Kidney (tissue), 14 donors: ENCODE data around the gene CLASP1. TPM values are rescaled to one million over a fixed set of nuclear protein-coding genes. Genes with fewer than 3 reads are reported as not detected.
"Not testable (repeated sequence)": the region's sequence is repeated elsewhere in the genome, so short reads cannot be mapped to it uniquely, and the experiment has no call there.

ENCODE experiments used
- DNase-seq, 5 donors: peaks; one replicate each; pipeline ENCODE4 v3.0.0-alpha.2; 2013 to 2020
- FAIRE-seq: peaks from 2 replicates; lab custom pipeline; 2012; peaks lifted over from hg19 to GRCh38; lab: Jason Lieb, UNC
- H3K27ac ChIP-seq, 2 donors: one replicate each; pipeline ENCODE4 v1.7.0; 2013; ENCODE audit warnings: low read depth in 2 of 2, low read length in 2 of 2, inconsistent platforms in 1 of 2
- H3K27me3 ChIP-seq: one replicate; pipeline ENCODE4 v1.7.1; 2013; ENCODE audit warnings: low read length, inconsistent platforms; ENCODE audit not compliant: control insufficient read depth, insufficient read depth
- H3K36me3 ChIP-seq, 3 donors: one replicate each; pipeline versions ENCODE4 v1.7.0 to v1.7.1; 2013; ENCODE audit warnings: low read length in 3 of 3, control low read depth in 1 of 3, inconsistent platforms in 1 of 3; ENCODE audit not compliant: insufficient read depth in 3 of 3, control insufficient read depth in 2 of 3
- H3K4me1 ChIP-seq, 3 donors: one replicate each; pipeline versions ENCODE4 v1.7.0 to v1.7.1; 2013; ENCODE audit warnings: low read length in 3 of 3, inconsistent platforms in 1 of 3, low read depth in 1 of 3; ENCODE audit not compliant: control insufficient read depth in 2 of 3, insufficient read depth in 2 of 3
- H3K4me3 ChIP-seq, 3 donors: one replicate each; pipeline versions ENCODE4 v1.7.0 to v1.8.1; 2013; ENCODE audit warnings: low read length in 3 of 3, control low read depth in 1 of 3, inconsistent platforms in 1 of 3
- H3K9ac ChIP-seq, 3 donors: one replicate each; pipeline versions ENCODE4 v1.7.0 to v1.7.1; 2013; ENCODE audit warnings: low read length in 3 of 3, control low read depth in 1 of 3, inconsistent platforms in 1 of 3
- H3K9me3 ChIP-seq, 3 donors: one replicate each; pipeline versions ENCODE4 v1.7.0 to v1.7.1; 2013; ENCODE audit warnings: low read length in 3 of 3, control low read depth in 1 of 3, inconsistent platforms in 1 of 3; ENCODE audit not compliant: control insufficient read depth in 2 of 3, insufficient read depth in 1 of 3
- CTCF ChIP-seq: IDR thresholded peaks from 3 replicates; pipeline ENCODE4 v1.5.1; 2012; ENCODE audit warnings: mild to moderate bottlenecking, moderate library complexity, borderline replicate concordance; ENCODE audit not compliant: insufficient read depth; ENCODE audit errors: extremely low read depth
- intact Hi-C: fragments of 100-400 bp; cut with DNase I; formaldehyde crosslinking; loops from one replicate; pipeline ENCODE4 v1.11.1; 2022
- polyA plus RNA-seq: library from polyadenylated mRNA; stranded (reverse); fragments of 350-450 nt; fragmentation: Illumina TruSeq; extraction: RNeasy Lipid Tissue Mini Kit (QIAGEN cat#74804); gene quantifications from one replicate; pipeline ENCODE4 v1.2.3, GENCODE V29; 2014; ENCODE audit warnings: low read depth, low replicate concordance; ENCODE audit not compliant: insufficient read depth
- total RNA-seq: library from RNA; stranded (reverse); fragmentation: NEBNext Ultra II Directional; extraction: Animal tissue kit (Norgen Biotek cat#: 25700); gene quantifications from one replicate; pipeline ENCODE4 v1.2.1, GENCODE V29; 2021
- donor health status: control.
- donor health status: control.
- donor health status: control.
- donor health status: control.
- donor health status: control.
- donor health status: DM: yes; HTN: yes; CAD: no.
- donor health status: Normal renal cell carcinoma (clear cell type).

Gene CLASP1
- total and polyA plus RNA-seq, 2 donors from 2014 or later = 6.8 to 71.5 TPM

GRCh38 chr2:121558329-121558728 lies 90.9 kb downstream of the CLASP1 start:
- Histone ChIP-seq H3K27me3 (no peaks in the 10 kb centered on the region), H3K4me3 (no peak overlapping the region), H3K9ac (no peak overlapping the region), H3K9me3 (no peaks in the 10 kb centered on the region), H3K36me3 (no peaks in the 10 kb centered on the region), H3K27ac (no peak overlapping the region), H3K4me1 (peaks cover 0 to 14% (median 11%) of the 10 kb centered on the region in 3 donors)
- no peak for TF ChIP-seq CTCF
- no peak for FAIRE-seq
- intact Hi-C loops = no loop called here
- no peak for DNase-seq

GRCh38 chr2:121555008-121555407 lies 94.3 kb downstream of the CLASP1 start:
- Histone ChIP-seq H3K4me1 (peaks cover 0 to 5% (median 0%) of the 10 kb centered on the region in 3 donors), H3K4me3 (no peak overlapping the region), H3K36me3 (no peaks in the 10 kb centered on the region), H3K9me3 (no peaks in the 10 kb centered on the region), H3K27ac (no peak overlapping the region), H3K27me3 (no peaks in the 10 kb centered on the region), H3K9ac (no peak overlapping the region)
- DNase-seq = peak in 4 of 5 donors; percentile 56 to 86 (median 71)
- intact Hi-C loops = no loop called here
- TF ChIP-seq CTCF = no peak
- FAIRE-seq = no peak

GRCh38 chr2:121552477-121553180 lies 96.6 kb downstream of the CLASP1 start:
- H3K27ac ChIP-seq, H3K27me3 ChIP-seq, H3K9ac ChIP-seq, H3K4me3 ChIP-seq, H3K9me3 ChIP-seq, H3K4me1 ChIP-seq, DNase-seq, intact Hi-C loops, H3K36me3 ChIP-seq, FAIRE-seq: not testable (repeated sequence)

- no peak for FAIRE-seq
- Histone ChIP-seq H3K27me3 (no peaks in the 10 kb centered on the region), H3K27ac (no peak overlapping the region), H3K4me1 (peaks cover 0 to 3% (median 0%) of the 10 kb centered on the region in 3 donors), H3K9ac (no peak overlapping the region), H3K9me3 (no peaks in the 10 kb centered on the region), H3K36me3 (no peaks in the 10 kb centered on the region), H3K4me3 (no peak overlapping the region)
- intact Hi-C loops = no loop called here
- TF ChIP-seq CTCF = no peak
- DNase-seq = no peak
Observed at GRCh38 chr2:121550669-121551068, 98.6 kb downstream of the CLASP1 start.
